GM12891 (cell line): ENCODE data around the gene LLPH.

Experiments used
- SPI1 ChIP-seq: IDR thresholded peaks from 2 replicates; pipeline ENCODE4 v1.6.1; 2011; ENCODE audit warnings: low read depth, low read length, control low read depth
- TAF1 ChIP-seq: IDR thresholded peaks from 2 replicates; pipeline ENCODE4 v1.6.1; 2011; ENCODE audit warnings: low read depth, low read length, control low read depth

GRCh38 chr12:66144791-66145754 is 14.5 kb upstream of the LLPH start:
- TF ChIP-seq SPI1: no peak
- no peak for TF ChIP-seq TAF1
